ENCODE data around the gene UNC5A.
"Not testable (repeated sequence)": the region's sequence is repeated elsewhere in the genome, so short reads cannot be mapped to it uniquely, and the experiment has no call there.

- TF ChIP-seq, protein P1, sequence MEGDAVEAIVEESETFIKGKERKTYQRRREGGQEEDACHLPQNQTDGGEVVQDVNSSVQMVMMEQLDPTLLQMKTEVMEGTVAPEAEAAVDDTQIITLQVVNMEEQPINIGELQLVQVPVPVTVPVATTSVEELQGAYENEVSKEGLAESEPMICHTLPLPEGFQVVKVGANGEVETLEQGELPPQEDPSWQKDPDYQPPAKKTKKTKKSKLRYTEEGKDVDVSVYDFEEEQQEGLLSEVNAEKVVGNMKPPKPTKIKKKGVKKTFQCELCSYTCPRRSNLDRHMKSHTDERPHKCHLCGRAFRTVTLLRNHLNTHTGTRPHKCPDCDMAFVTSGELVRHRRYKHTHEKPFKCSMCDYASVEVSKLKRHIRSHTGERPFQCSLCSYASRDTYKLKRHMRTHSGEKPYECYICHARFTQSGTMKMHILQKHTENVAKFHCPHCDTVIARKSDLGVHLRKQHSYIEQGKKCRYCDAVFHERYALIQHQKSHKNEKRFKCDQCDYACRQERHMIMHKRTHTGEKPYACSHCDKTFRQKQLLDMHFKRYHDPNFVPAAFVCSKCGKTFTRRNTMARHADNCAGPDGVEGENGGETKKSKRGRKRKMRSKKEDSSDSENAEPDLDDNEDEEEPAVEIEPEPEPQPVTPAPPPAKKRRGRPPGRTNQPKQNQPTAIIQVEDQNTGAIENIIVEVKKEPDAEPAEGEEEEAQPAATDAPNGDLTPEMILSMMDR (IDR thresholded peaks at IDR 0.05): not testable (repeated sequence)
- TF ChIP-seq POLR2A (IDR thresholded peaks at IDR 0.05): not testable (repeated sequence)
These were observed 60.3 kb downstream of the UNC5A start for GRCh38 chr5:176870644-176871043.
